Neuronal stem cell (in vitro differentiated cells): ENCODE results near the gene ZNF3.

Experiments
- DNase-seq: peaks from one replicate; pipeline ENCODE4 v3.0.0-alpha.2; 2013; ENCODE audit warnings: low spot score
- H2AFZ ChIP-seq: one replicate; pipeline ENCODE4 v1.6.1; 2013; ENCODE audit warnings: mild to moderate bottlenecking, low read length, inconsistent platforms
- H2AK5ac ChIP-seq: 2 replicates; pipeline ENCODE4 v1.6.1; 2013; ENCODE audit warnings: low read depth, mild to moderate bottlenecking, inconsistent platforms, low read length, moderate library complexity, mixed read lengths
- H2BK120ac ChIP-seq: 2 replicates; pipeline ENCODE4 v1.6.1; 2013; ENCODE audit warnings: low read depth, mild to moderate bottlenecking, inconsistent platforms, low read length, moderate library complexity, mixed read lengths
- H2BK12ac ChIP-seq: one replicate; pipeline ENCODE4 v1.6.1; 2013; ENCODE audit warnings: low read length, inconsistent platforms
- H2BK15ac ChIP-seq: 2 replicates; pipeline ENCODE4 v1.6.1; 2013; ENCODE audit warnings: mild to moderate bottlenecking, low read length, inconsistent platforms, mixed read lengths
- H2BK5ac ChIP-seq: one replicate; pipeline ENCODE4 v1.6.1; 2013; ENCODE audit warnings: inconsistent platforms, mild to moderate bottlenecking, low read length, moderate library complexity
- H3K14ac ChIP-seq: one replicate; pipeline ENCODE4 v1.6.1; 2013; ENCODE audit warnings: low read length, inconsistent platforms
- H3K18ac ChIP-seq: 2 replicates; pipeline ENCODE4 v1.6.1; 2013; ENCODE audit warnings: low read length, inconsistent platforms
- H3K23ac ChIP-seq: 2 replicates; pipeline ENCODE4 v1.6.1; 2013; ENCODE audit warnings: low read depth, mild to moderate bottlenecking, mixed read lengths, low read length, inconsistent platforms; ENCODE audit not compliant: poor library complexity
- H3K27ac ChIP-seq: replicated peaks from 3 replicates; pipeline ENCODE4 v1.5.1; 2013; ENCODE audit warnings: low read length, inconsistent platforms
- H3K27me3 ChIP-seq, 3 experiments: 2 replicates each; pipeline ENCODE4 v1.6.1; 2013; ENCODE audit warnings: low read length in 3 of 3, mild to moderate bottlenecking in 2 of 3, inconsistent platforms in 1 of 3, low read depth in 1 of 3, mixed read lengths in 1 of 3, moderate library complexity in 1 of 3; ENCODE audit not compliant: control insufficient read depth in 3 of 3, insufficient read depth in 3 of 3
- H3K36me3 ChIP-seq, 2 donors: replicated peaks in 1 of 2; 2 replicates each; pipeline ENCODE4 v1.6.1; 2013; ENCODE audit warnings: low read length in 2 of 2; ENCODE audit not compliant: control insufficient read depth in 2 of 2, insufficient read depth in 2 of 2
- H3K4ac ChIP-seq: 2 replicates; pipeline ENCODE4 v1.6.1; 2013; ENCODE audit warnings: inconsistent platforms, mild to moderate bottlenecking, low read length, moderate library complexity
- H3K4me1 ChIP-seq, 2 donors: 1 replicate in 1 of 2; 2 replicates in 1 of 2; pipeline ENCODE4 v1.6.1; 2013; ENCODE audit warnings: low read length in 2 of 2, low read depth in 1 of 2; ENCODE audit not compliant: control insufficient read depth in 2 of 2, insufficient read depth in 1 of 2
- H3K4me2 ChIP-seq: one replicate; pipeline ENCODE4 v1.6.1; 2013; ENCODE audit warnings: mild to moderate bottlenecking, low read length, inconsistent platforms; ENCODE audit not compliant: insufficient read depth, poor library complexity, severe bottlenecking
- H3K4me3 ChIP-seq, 2 donors: 2 replicates each; pipeline ENCODE4 v1.5.1; 2013; ENCODE audit warnings: low read length in 2 of 2, mild to moderate bottlenecking in 2 of 2, inconsistent platforms in 1 of 2, moderate library complexity in 1 of 2
- H3K79me1 ChIP-seq: one replicate; pipeline ENCODE4 v1.6.1; 2013; ENCODE audit warnings: low read depth, mild to moderate bottlenecking, inconsistent platforms, low read length, moderate library complexity
- H3K9ac ChIP-seq: one replicate; pipeline ENCODE4 v1.6.1; 2013; ENCODE audit warnings: mild to moderate bottlenecking, low read depth, low read length, inconsistent platforms; ENCODE audit not compliant: poor library complexity
- H3K9me3 ChIP-seq, 2 donors: replicated peaks in 1 of 2; 2 replicates each; pipeline versions ENCODE3 to v1.6.1; 2013; ENCODE audit warnings: low read length in 2 of 2, mild to moderate bottlenecking in 2 of 2, inconsistent platforms in 1 of 2, low read depth in 1 of 2, mixed read lengths in 1 of 2, moderate library complexity in 1 of 2; ENCODE audit not compliant: control insufficient read depth in 2 of 2, insufficient read depth in 1 of 2
- H4K8ac ChIP-seq: one replicate; pipeline ENCODE4 v1.6.1; 2013; ENCODE audit warnings: low read depth, mild to moderate bottlenecking, inconsistent platforms, low read length, moderate library complexity
- H4K91ac ChIP-seq: one replicate; pipeline ENCODE4 v1.6.1; 2013; ENCODE audit warnings: low read length, low read depth, mild to moderate bottlenecking, inconsistent platforms; ENCODE audit not compliant: poor library complexity
- WGBS, 2 donors: extraction: QIAGEN DNeasy Blood & Tissue Kit; methylation state at CpG; one replicate each; pipeline ENCODE4 v1.1.7; 2013; ENCODE audit warnings: missing lambda C conversion rate in 2 of 2, mixed read lengths in 1 of 2; ENCODE audit not compliant: insufficient read length in 2 of 2, insufficient replicate concordance in 1 of 2; ENCODE audit errors: extremely low coverage in 2 of 2; 5-methylcytosine and 5-hydroxymethylcytosine counted together

ZNF3 gene

GRCh38 chr7:100033526-100033925 lies 48.0 kb downstream of the ZNF3 start:
- Histone ChIP-seq H3K14ac (no peak overlapping the region), H2BK5ac (no peak overlapping the region), H3K4me3 (no peak overlapping the region), H3K9me3 (peaks cover 0 to 1% of the 10 kb centered on the region in 2 donors), H3K4ac (no peak overlapping the region), H2BK15ac (no peak overlapping the region), H2AFZ (no peak overlapping the region), H2AK5ac (no peak overlapping the region), H3K9ac (no peak overlapping the region), H3K18ac (no peak overlapping the region), H4K91ac (no peak overlapping the region), H2BK12ac (no peak overlapping the region), H3K27ac (no peak overlapping the region), H3K4me1 (no peaks in the 10 kb centered on the region), H3K23ac (no peak overlapping the region), H2BK120ac (no peak overlapping the region), H4K8ac (no peak overlapping the region), H3K36me3 (peaks cover 51 to 94% of the 10 kb centered on the region in 2 donors), H3K4me2 (no peak overlapping the region), H3K79me1 (no peaks in the 10 kb centered on the region), H3K27me3 (no peaks in the 10 kb centered on the region)
- no peak for DNase-seq
- no CpG with 5 or more reads among the region's 6 CpGs for WGBS, 2 donors

GRCh38 chr7:100029596-100029995 lies 51.9 kb downstream of the ZNF3 start:
- no peak for DNase-seq
- no peak overlapping the region for H2AFZ ChIP-seq
- peaks cover 41 to 93% of the 10 kb centered on the region in 2 donors for H3K36me3 ChIP-seq
- peaks cover 0 to 1% of the 10 kb centered on the region in 2 donors for H3K9me3 ChIP-seq
- no peaks in the 10 kb centered on the region for H3K79me1 ChIP-seq
- H3K14ac ChIP-seq = no peak overlapping the region
- no peaks in the 10 kb centered on the region for H3K4me1 ChIP-seq
- H3K27me3 ChIP-seq = no peaks in the 10 kb centered on the region
- H3K9ac ChIP-seq = no peak overlapping the region
- no peak overlapping the region for H2BK5ac ChIP-seq
- no peak overlapping the region for H2BK120ac ChIP-seq
- H3K4me3 ChIP-seq = no peak overlapping the region
- no peak overlapping the region for H3K27ac ChIP-seq
- no peak overlapping the region for H3K23ac ChIP-seq
- H3K4ac ChIP-seq = no peak overlapping the region
- H2BK12ac ChIP-seq = no peak overlapping the region
- H3K18ac ChIP-seq = no peak overlapping the region
- no peak overlapping the region for H3K4me2 ChIP-seq
- H2BK15ac ChIP-seq = no peak overlapping the region
- no peak overlapping the region for H4K8ac ChIP-seq
- no peak overlapping the region for H2AK5ac ChIP-seq
- no peak overlapping the region for H4K91ac ChIP-seq
- no CpG with 5 or more reads among the region's 5 CpGs for WGBS, 2 donors

GRCh38 chr7:100027197-100027596 lies 54.3 kb downstream of the ZNF3 start:
- Histone ChIP-seq H2BK120ac (no peak overlapping the region), H3K4me2 (no peak overlapping the region), H3K9me3 (peaks cover 0 to 1% of the 10 kb centered on the region in 2 donors), H2AFZ (no peak overlapping the region), H3K4me3 (no peak overlapping the region), H3K27ac (no peak overlapping the region), H3K9ac (no peak overlapping the region), H3K27me3 (no peaks in the 10 kb centered on the region), H4K8ac (no peak overlapping the region), H2AK5ac (no peak overlapping the region), H3K23ac (no peak overlapping the region), H3K4ac (no peak overlapping the region), H3K36me3 (peaks cover 42 to 97% of the 10 kb centered on the region in 2 donors), H3K79me1 (peaks cover 2% of the 10 kb centered on the region), H4K91ac (no peak overlapping the region), H3K4me1 (no peaks in the 10 kb centered on the region), H3K14ac (no peak overlapping the region), H2BK15ac (no peak overlapping the region), H2BK5ac (no peak overlapping the region), H3K18ac (no peak overlapping the region), H2BK12ac (no peak overlapping the region)
- DNase-seq = no peak
- WGBS, 2 donors = no CpG with 5 or more reads among the region's 11 CpGs

DNA sequence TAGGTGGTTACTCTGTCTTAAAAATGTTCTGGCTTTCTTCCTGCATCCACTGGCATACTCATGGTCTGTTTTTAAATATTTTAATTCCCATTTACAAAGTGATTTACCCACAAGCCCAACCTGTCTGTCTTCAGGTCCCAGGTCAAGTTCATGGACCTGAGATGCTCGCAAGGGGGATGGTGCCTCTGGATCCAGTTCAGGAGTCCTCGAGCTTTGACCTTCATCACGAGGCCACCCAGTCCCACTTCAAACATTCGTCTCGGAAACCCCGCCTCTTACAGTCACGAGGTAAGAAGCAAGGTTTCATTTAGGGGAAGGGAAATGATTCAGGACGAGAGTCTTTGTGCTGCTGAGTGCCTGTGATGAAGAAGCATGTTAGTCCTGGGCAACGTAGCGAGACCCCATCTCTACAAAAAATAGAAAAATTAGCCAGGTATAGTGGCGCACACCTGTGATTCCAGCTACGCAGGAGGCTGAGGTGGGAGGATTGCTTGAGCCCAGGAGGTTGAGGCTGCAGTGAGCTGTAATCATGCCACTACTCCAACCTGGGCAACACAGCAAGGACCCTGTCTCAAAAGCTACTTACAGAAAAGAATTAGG lies 57.4 kb downstream of the ZNF3 start:
- Histone ChIP-seq H2BK120ac (no peak overlapping the region), H3K14ac (no peak overlapping the region), H3K27ac (no peak overlapping the region), H3K4me1 (no peaks in the 10 kb centered on the region), H3K9ac (no peak overlapping the region), H2BK12ac (no peak overlapping the region), H2AFZ (no peak overlapping the region), H3K36me3 (peaks cover 25 to 93% of the 10 kb centered on the region in 2 donors), H3K79me1 (peaks cover 4% of the 10 kb centered on the region), H3K27me3 (no peaks in the 10 kb centered on the region), H2AK5ac (no peak overlapping the region), H2BK5ac (no peak overlapping the region), H3K18ac (no peak overlapping the region), H2BK15ac (no peak overlapping the region), H4K91ac (no peak overlapping the region), H3K9me3 (no peaks in the 10 kb centered on the region), H3K23ac (no peak overlapping the region), H4K8ac (no peak overlapping the region), H3K4me2 (no peak overlapping the region), H3K4ac (no peak overlapping the region), H3K4me3 (no peak overlapping the region)
- no peak for DNase-seq
- WGBS, 2 donors = no CpG with 5 or more reads among the region's 12 CpGs
